GM18526 (cell line): Measurements from ENCODE around the gene SINHCAF.

ENCODE experiments used
- POLR2A ChIP-seq: IDR thresholded peaks from 3 replicates; pipeline ENCODE4 v1.6.1; 2011; ENCODE audit not compliant: insufficient read length; ENCODE audit errors: extremely low read depth

Gene SINHCAF

GRCh38 chr12:31318657-31319269 is 7.2 kb downstream of the SINHCAF start:
- TF ChIP-seq POLR2A, result no peak

DNA sequence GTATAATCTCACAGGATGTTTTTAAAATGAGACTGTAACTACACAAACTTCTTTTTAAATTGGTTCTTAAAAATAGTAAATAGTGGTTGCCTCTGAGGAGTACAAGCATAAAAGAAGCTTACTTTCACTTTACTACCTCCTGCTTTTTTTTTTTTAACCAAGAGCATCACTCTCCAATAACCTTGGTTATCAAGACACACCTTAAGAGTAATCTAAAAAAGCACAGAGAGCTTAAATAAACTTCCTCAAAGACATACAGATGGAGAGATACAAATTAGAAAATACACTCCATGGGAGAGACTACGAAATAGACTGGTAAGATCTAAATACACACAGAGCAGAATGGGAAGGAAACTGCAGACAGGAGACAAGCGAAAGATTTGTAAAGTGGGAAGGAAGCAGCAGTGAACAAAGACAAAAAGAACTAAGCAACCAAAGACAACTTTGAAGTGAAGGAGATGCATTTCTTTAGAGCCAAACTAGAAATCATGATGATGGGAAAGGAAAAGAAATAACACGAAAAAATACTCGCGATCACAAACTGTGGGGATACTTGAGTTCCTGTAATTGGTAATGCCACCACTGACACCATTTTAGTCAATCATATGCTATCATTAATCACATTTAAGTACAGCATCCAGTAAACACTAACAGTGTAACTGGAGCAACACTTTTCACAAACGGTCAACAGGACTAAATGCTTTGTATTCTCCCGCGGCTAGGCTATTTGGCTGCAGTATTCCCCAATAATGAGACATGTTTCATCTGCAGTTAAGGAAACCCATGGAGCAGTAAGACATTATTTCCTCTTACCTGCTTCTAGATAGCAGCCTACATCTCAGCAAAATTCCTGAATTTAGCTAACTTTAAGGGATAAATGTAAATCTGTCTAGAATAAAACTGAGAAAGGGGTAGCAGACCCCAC is 8.2 kb downstream of the SINHCAF start:
- TF ChIP-seq POLR2A, result no peak

DNA sequence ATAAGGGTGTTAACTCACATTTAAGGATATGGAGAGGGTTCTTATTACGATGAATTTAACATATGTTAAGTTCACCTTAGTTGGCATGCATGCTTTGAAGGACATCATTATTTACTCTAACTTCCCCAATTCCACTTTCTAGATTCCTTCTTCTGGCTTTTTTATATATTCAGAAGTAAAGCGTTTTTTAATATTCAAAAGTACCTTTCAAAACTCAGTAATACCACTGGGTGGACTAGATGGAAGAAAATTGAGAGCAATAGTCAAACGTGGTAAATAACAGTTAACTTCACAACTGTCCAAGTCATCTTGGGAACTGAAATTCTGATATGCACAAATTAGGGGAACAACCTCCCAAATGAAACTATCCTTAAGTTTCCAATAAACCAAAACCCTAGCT is 9.1 kb downstream of the SINHCAF start:
- TF ChIP-seq POLR2A, result no peak

DNA sequence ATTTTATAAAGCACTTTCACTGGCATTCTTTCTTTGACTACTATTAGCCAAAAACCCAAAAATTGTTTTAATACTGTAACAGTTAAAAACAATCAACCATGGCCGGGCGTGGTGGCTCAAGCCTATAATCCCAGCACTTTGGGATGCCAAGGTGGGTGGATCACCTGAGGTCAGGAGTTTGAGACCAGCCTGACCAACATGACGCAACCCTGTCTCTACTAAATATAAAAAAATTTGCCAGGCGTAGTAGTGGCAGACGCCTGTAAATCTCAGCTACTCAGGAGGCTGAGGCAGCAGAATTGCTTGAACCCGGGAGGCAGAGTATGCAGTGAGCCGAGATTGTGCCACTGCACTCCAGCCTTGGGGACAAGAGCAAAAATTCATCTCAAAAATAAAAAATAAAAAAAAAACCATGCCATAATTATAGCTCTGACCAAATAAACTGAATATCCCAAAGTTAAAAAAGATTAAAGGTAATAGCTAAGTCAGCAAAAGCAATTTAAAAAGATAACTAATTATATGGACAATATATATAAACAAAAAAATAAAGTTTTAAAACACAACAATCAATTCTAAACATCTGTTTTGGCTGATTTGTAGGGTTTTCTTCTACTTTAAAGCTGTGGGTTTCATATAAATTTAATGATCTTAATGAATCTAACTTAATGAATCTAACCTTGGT is 10.0 kb downstream of the SINHCAF start:
- no peak for TF ChIP-seq POLR2A

DNA sequence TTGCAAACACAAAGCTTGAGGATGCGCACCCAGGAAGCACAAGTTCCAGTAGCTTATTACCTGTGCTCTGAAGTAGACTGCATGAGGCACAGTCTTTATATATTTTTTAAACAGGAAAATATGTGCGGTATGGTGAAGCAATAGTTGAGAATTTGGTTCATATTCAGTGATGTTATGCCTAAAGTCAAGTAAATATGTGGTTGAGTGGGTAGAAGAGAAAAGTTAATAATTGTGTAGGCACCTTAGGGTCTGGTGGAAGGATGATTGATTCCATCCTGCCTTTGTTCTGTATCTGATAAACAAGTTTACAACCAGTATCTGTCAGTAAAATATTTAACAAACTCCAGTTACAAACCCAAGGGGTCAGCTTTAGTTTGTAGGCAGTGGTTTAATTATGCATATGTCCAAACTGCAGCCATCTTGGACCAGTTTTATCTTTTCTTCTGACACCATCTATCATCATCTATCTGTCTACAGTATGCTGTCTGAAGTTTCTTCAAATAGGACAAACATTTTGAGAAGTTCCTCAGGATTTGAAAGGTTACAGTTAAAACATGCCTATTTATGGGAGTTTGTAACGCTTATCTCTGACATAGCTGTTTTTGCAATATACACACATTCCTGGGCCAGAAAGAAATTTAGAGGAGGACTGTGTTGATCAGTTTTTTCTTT is 10.8 kb downstream of the SINHCAF start:
- no peak for TF ChIP-seq POLR2A

DNA sequence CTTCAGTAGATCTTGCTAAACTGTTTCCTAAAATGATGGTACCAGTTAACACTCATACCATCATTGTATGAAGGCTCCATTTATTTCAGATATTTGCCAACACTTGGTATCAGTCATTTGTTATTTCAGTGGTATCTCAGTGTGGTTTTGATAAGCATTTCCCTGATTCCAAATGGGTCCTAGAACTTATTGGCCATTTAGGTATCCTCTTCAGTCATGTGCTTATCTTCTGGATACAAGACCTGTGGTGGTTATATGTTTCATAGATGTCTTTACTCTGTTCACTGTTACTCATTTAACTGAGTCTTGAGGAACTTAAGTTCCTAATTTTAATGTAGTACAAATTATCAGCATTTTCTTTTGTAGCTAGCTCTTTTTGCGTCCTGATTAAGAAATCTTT is 13.5 kb downstream of the SINHCAF start:
- TF ChIP-seq POLR2A, result no peak

DNA sequence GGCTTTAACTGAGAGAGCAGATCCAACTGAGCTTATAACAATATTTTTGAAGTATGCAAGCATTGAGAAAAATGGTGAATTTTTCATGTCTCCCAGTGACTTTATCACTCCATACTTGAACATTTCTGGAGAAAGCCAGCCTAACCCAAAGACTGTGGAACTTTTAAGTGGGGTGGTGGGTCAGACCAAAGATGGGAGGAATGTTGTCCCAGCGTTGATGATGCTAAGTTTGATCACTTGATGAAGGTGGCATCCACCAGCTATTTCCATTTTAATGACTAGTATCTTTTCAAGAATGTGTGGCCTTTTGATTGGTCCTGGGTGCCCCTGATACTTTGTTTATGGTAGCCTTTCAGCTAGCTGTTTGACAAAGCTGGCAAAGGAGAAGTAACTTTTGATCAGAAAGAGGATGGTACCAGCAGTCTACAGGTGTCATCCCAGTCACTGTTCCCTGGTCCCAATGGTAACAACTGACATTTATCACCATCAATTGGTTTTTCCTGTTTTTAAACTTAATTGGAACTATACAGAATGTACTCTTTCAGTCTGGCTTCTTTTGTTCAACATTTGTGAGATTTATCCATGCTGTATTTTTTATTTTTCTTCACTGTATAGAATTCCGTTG is 14.2 kb downstream of the SINHCAF start:
- TF ChIP-seq POLR2A, result no peak

DNA sequence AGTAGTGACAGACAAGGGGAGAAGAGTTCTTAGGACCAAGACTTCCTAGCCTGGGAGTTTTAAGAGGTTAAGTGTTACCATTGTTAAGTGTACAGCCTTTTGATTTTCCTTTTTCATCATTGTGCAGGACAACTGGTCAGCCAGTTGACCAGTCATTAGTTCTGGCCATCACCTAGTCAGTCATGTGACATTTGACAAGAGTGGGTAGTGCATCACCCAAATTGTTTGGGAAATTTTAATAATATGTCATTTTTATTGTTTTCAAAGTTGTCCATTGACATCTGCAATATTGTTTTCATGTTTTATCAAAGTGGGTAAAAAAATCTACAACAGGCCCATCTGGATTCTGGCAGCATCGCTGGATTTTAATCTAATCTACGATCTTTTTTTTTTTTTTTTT is 15.5 kb downstream of the SINHCAF start:
- TF ChIP-seq POLR2A, result no peak

DNA sequence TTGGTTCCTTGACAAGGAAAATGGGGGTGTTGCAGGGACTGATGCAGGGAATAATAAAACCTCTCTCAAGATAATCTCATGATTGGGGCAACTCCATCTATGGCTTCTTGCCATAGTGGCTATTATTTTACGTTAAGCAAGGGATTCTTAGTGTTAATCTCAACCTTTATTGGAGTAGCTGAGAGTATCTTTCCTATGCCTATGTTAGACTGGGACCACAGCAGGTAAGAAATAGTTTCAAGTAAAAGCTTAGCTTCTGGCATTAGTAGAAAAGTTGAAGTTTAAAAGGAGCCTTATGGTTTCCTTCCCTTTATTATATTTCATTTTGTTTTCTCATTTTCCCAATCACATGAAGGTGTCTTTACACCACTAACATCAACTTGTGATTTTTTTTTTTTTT is 16.7 kb downstream of the SINHCAF start:
- no peak for TF ChIP-seq POLR2A

GRCh38 chr12:31308116-31308515 is 17.8 kb downstream of the SINHCAF start:
- TF ChIP-seq POLR2A, result no peak

- no peak for TF ChIP-seq POLR2A
These were observed 19.1 kb downstream of the SINHCAF start for GRCh38 chr12:31306866-31307265.

DNA sequence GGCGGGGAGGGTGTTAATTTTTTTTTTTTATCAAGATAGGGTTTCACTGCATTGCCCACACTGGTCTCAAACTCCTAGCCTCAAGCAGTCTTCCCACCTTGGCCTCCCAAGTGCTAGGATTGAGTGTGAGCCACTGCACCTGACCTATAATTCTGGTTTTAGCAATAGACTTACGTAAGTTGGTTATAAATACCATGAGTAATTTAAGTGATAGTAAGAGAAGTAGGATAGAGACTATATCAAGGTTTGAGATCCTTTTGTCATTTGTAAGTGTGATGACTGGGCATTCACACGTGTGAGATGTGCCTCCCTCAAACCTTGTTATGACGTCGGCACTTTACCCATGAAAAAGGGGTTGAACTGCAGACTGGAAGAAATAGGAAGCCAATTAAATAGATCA is 22.5 kb downstream of the SINHCAF start:
- no peak for TF ChIP-seq POLR2A

- TF ChIP-seq POLR2A, result no peak
These were observed 24.6 kb downstream of the SINHCAF start for GRCh38 chr12:31301311-31301710.

DNA sequence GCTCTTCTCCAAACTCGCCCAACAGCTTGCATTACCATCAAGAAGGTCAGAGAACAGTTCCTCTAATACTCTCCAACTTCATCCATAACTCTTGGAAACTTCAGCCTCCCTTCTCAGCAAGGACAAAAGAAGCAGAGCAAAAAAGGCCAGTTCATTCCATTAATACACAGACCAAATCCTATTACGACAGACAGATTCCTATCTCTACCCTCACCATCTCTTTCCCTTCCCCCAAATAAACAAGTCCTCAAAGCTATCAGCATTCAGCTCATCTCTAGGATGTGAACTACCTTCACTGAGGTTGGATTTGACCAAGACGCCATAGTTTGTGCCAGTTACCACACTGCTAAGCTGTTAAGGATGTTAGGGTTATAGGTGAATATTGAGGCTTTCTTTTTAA is 25.2 kb downstream of the SINHCAF start:
- TF ChIP-seq POLR2A, result no peak

- no peak for TF ChIP-seq POLR2A
These were observed 25.6 kb downstream of the SINHCAF start for GRCh38 chr12:31300341-31300740.
